ENCODE data around the gene TMC3.
"Not testable (repeated sequence)": the region's sequence is repeated elsewhere in the genome, so short reads cannot be mapped to it uniquely, and the experiment has no call there.

The TMC3 gene

GRCh38 chr15:81348691-81349090 lies 25.3 kb downstream of the TMC3 start:
- intact Hi-C loops (cut with micrococcal nuclease); H3K27ac Mint-ChIP-seq; H3K4me1 Mint-ChIP-seq (ENCODE audit: low read depth); H3K36me3 Mint-ChIP-seq (ENCODE audit: low read depth); H3K27me3 Mint-ChIP-seq; H3K4me3 Mint-ChIP-seq; H3K9me3 Mint-ChIP-seq: not testable (repeated sequence)

GRCh38 chr15:81347910-81348309 lies 26.1 kb downstream of the TMC3 start:
- no peaks in the 10 kb centered on the region for H3K9me3 Mint-ChIP-seq
- intact Hi-C loops (cut with micrococcal nuclease), result no loop called here
- no peaks in the 10 kb centered on the region for H3K27me3 Mint-ChIP-seq
- peaks cover 9% of the 10 kb centered on the region for H3K4me1 Mint-ChIP-seq (ENCODE audit: low read depth)
- H3K27ac Mint-ChIP-seq, result no peak overlapping the region
- H3K36me3 Mint-ChIP-seq (ENCODE audit: low read depth), result no peaks in the 10 kb centered on the region
- H3K4me3 Mint-ChIP-seq, result no peak overlapping the region

GRCh38 chr15:81346611-81347010 lies 27.4 kb downstream of the TMC3 start:
- no peak overlapping the region for H3K27ac Mint-ChIP-seq
- H3K4me1 Mint-ChIP-seq (ENCODE audit: low read depth), result peaks cover 9% of the 10 kb centered on the region
- intact Hi-C loops (cut with micrococcal nuclease), result no loop called here
- no peaks in the 10 kb centered on the region for H3K27me3 Mint-ChIP-seq
- H3K4me3 Mint-ChIP-seq, result no peak overlapping the region
- no peaks in the 10 kb centered on the region for H3K9me3 Mint-ChIP-seq
- H3K36me3 Mint-ChIP-seq (ENCODE audit: low read depth), result no peaks in the 10 kb centered on the region

- H3K4me1 Mint-ChIP-seq (ENCODE audit: low read depth), result no peaks in the 10 kb centered on the region
- H3K27ac Mint-ChIP-seq, result no peak overlapping the region
- no peaks in the 10 kb centered on the region for H3K9me3 Mint-ChIP-seq
- H3K36me3 Mint-ChIP-seq (ENCODE audit: low read depth), result no peaks in the 10 kb centered on the region
- H3K4me3 Mint-ChIP-seq, result no peak overlapping the region
- intact Hi-C loops (cut with micrococcal nuclease), result no loop called here
- no peaks in the 10 kb centered on the region for H3K27me3 Mint-ChIP-seq
Observed at GRCh38 chr15:81343371-81343770, 30.6 kb downstream of the TMC3 start.

- H3K27ac Mint-ChIP-seq, result no peak overlapping the region
- H3K9me3 Mint-ChIP-seq, result no peaks in the 10 kb centered on the region
- intact Hi-C loops (cut with micrococcal nuclease), result no loop called here
- H3K36me3 Mint-ChIP-seq (ENCODE audit: low read depth), result no peaks in the 10 kb centered on the region
- H3K4me1 Mint-ChIP-seq (ENCODE audit: low read depth), result peaks cover 6% of the 10 kb centered on the region
- H3K27me3 Mint-ChIP-seq, result no peaks in the 10 kb centered on the region
- no peak overlapping the region for H3K4me3 Mint-ChIP-seq
Observed at GRCh38 chr15:81341351-81341750, 32.7 kb downstream of the TMC3 start.

- intact Hi-C loops (cut with micrococcal nuclease), result no loop called here
- no peaks in the 10 kb centered on the region for H3K9me3 Mint-ChIP-seq
- no peak overlapping the region for H3K4me3 Mint-ChIP-seq
- H3K4me1 Mint-ChIP-seq (ENCODE audit: low read depth), result peaks cover 6% of the 10 kb centered on the region
- no peak overlapping the region for H3K27ac Mint-ChIP-seq
- no peaks in the 10 kb centered on the region for H3K27me3 Mint-ChIP-seq
- H3K36me3 Mint-ChIP-seq (ENCODE audit: low read depth), result no peaks in the 10 kb centered on the region
Observed at GRCh38 chr15:81339851-81340250, 34.2 kb downstream of the TMC3 start.

- intact Hi-C loops (cut with micrococcal nuclease), result no loop called here
- no peaks in the 10 kb centered on the region for H3K9me3 Mint-ChIP-seq
- H3K27me3 Mint-ChIP-seq, result no peaks in the 10 kb centered on the region
- H3K4me1 Mint-ChIP-seq (ENCODE audit: low read depth), result peaks cover 6% of the 10 kb centered on the region
- no peak overlapping the region for H3K4me3 Mint-ChIP-seq
- no peak overlapping the region for H3K27ac Mint-ChIP-seq
- H3K36me3 Mint-ChIP-seq (ENCODE audit: low read depth), result no peaks in the 10 kb centered on the region
Observed at GRCh38 chr15:81339321-81339720, 34.7 kb downstream of the TMC3 start.

GRCh38 chr15:81338170-81339007 lies 35.6 kb downstream of the TMC3 start:
- intact Hi-C loops (cut with micrococcal nuclease), result no loop called here

GRCh38 chr15:81337713-81338157 lies 36.3 kb downstream of the TMC3 start:
- H3K27ac Mint-ChIP-seq, result no peak overlapping the region
- H3K27me3 Mint-ChIP-seq, result no peaks in the 10 kb centered on the region
- intact Hi-C loops (cut with micrococcal nuclease), result no loop called here
- no peak overlapping the region for H3K4me3 Mint-ChIP-seq
- H3K36me3 Mint-ChIP-seq (ENCODE audit: low read depth), result no peaks in the 10 kb centered on the region
- H3K9me3 Mint-ChIP-seq, result no peaks in the 10 kb centered on the region
- peaks cover 6% of the 10 kb centered on the region for H3K4me1 Mint-ChIP-seq (ENCODE audit: low read depth)

More at GRCh38 chr15:81338170-81339007, 35.6 kb downstream of the TMC3 start:
- Mint-ChIP-seq H3K4me1 (ENCODE audit: low read depth) (peaks cover 6% of the 10 kb centered on the region), H3K27ac (no peak overlapping the region), H3K4me3 (no peak overlapping the region), H3K27me3 (no peaks in the 10 kb centered on the region), H3K36me3 (ENCODE audit: low read depth) (no peaks in the 10 kb centered on the region), H3K9me3 (no peaks in the 10 kb centered on the region)

GRCh38 chr15:81337241-81337640 lies 36.8 kb downstream of the TMC3 start:
- Mint-ChIP-seq H3K27me3 (peaks cover under 1% of the 10 kb centered on the region), H3K9me3 (no peaks in the 10 kb centered on the region), H3K4me1 (ENCODE audit: low read depth) (peaks cover 6% of the 10 kb centered on the region), H3K36me3 (ENCODE audit: low read depth) (no peaks in the 10 kb centered on the region), H3K4me3 (no peak overlapping the region), H3K27ac (peak overlapping the region; percentile 5)
- intact Hi-C loops (cut with micrococcal nuclease), result no loop called here

- Mint-ChIP-seq H3K27ac (no peak overlapping the region), H3K36me3 (ENCODE audit: low read depth) (no peaks in the 10 kb centered on the region), H3K27me3 (peaks cover 4% of the 10 kb centered on the region), H3K9me3 (no peaks in the 10 kb centered on the region), H3K4me1 (ENCODE audit: low read depth) (peaks cover 6% of the 10 kb centered on the region), H3K4me3 (no peak overlapping the region)
- intact Hi-C loops (cut with micrococcal nuclease), result no loop called here
Observed at GRCh38 chr15:81336568-81336967, 37.4 kb downstream of the TMC3 start.

GRCh38 chr15:81335631-81336030 lies 38.4 kb downstream of the TMC3 start:
- Mint-ChIP-seq H3K36me3 (ENCODE audit: low read depth) (no peaks in the 10 kb centered on the region), H3K27me3 (peaks cover 4% of the 10 kb centered on the region), H3K4me1 (ENCODE audit: low read depth) (peaks cover 11% of the 10 kb centered on the region), H3K4me3 (no peak overlapping the region), H3K9me3 (no peaks in the 10 kb centered on the region), H3K27ac (no peak overlapping the region)
- intact Hi-C loops (cut with micrococcal nuclease), result loop anchor here (2.0 kb wide), 1 partner anchor 57 kb away; no protein-coding TSS in a partner anchor

GRCh38 chr15:81334768-81335435 lies 39.1 kb downstream of the TMC3 start:
- no peaks in the 10 kb centered on the region for H3K9me3 Mint-ChIP-seq
- intact Hi-C loops (cut with micrococcal nuclease), result loop anchor here (2.0 kb wide), 1 partner anchor 56 kb away; no protein-coding TSS in a partner anchor
- no peaks in the 10 kb centered on the region for H3K36me3 Mint-ChIP-seq (ENCODE audit: low read depth)
- H3K27me3 Mint-ChIP-seq, result peaks cover 4% of the 10 kb centered on the region
- no peak overlapping the region for H3K27ac Mint-ChIP-seq
- H3K4me1 Mint-ChIP-seq (ENCODE audit: low read depth), result peaks cover 12% of the 10 kb centered on the region
- H3K4me3 Mint-ChIP-seq, result no peak overlapping the region

GRCh38 chr15:81333363-81333762 lies 40.6 kb downstream of the TMC3 start:
- no peaks in the 10 kb centered on the region for H3K9me3 Mint-ChIP-seq
- no peak overlapping the region for H3K27ac Mint-ChIP-seq
- peaks cover 4% of the 10 kb centered on the region for H3K27me3 Mint-ChIP-seq
- no peak overlapping the region for H3K4me3 Mint-ChIP-seq
- intact Hi-C loops (cut with micrococcal nuclease), result no loop called here
- no peaks in the 10 kb centered on the region for H3K36me3 Mint-ChIP-seq (ENCODE audit: low read depth)
- H3K4me1 Mint-ChIP-seq (ENCODE audit: low read depth), result peaks cover 12% of the 10 kb centered on the region

All from dendritic cell treated with granulocyte-macrophage colony-stimulating factor and Interleukin-4, amounts not matched to agents 40 ng/mL and 50 ng/mL, for 4 days (primary cell).